ENCODE data around the gene AFMID. TPM values are rescaled to one million over a fixed set of nuclear protein-coding genes. Genes with fewer than 3 reads are reported as not detected.

Gene AFMID
- total RNA-seq, 2 donors from 2014 or later = 78.9 to 94.6 TPM

GRCh38 chr17:78175643-78175981 lies 11.6 kb upstream of the AFMID start:
- intact Hi-C loops (cut with DNase I) = no loop called here
- ATAC-seq (no peak), DNase-seq (no peak)
- TF ChIP-seq CTCF (IDR thresholded peaks at IDR 0.05) (no peak), POLR2A (IDR thresholded peaks at IDR 0.05) (no peak)
- H3K9me3 ChIP-seq = no peaks in the 10 kb centered on the region
- no peak overlapping the region for H3K4me3 ChIP-seq
- H3K4me1 ChIP-seq = peaks cover 66% of the 10 kb centered on the region
- H3K27ac ChIP-seq = peak overlapping the region; percentile 78 to 95 (median 88)
- H3K36me3 ChIP-seq (replicated peaks in 1 of 2; ENCODE audit: insufficient read depth in 1 of 2, low read depth in 2 of 2) = no peaks in the 10 kb centered on the region
- no peaks in the 10 kb centered on the region for H3K27me3 ChIP-seq
- 42 to 47% methylated on average over 11 to 14 of the region's 14 CpGs for WGBS, 2 donors

DNA sequence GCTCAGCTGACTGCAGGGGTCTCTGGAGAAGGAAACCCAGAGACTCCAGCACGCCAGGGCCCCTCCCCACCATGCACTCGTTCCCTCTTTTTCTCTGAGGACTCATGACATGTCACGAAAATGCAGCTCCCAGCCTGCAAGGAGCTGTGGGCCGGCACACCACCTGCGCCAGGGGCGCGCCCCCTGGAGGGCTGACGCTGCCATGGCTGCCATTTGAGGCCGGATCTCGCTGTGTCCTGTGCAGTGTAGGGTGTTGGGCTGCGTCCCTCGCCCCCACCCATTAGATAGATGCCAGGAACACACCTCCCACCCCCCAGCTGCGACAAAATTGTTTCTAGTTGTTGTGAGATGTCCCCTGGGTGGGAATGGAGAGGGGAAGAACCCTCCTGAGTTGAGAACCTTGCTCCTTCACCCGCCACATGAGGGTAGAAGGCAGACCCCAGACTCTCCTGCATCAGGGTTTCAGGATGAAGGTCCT lies 10.6 kb upstream of the AFMID start:
- Histone ChIP-seq H3K4me3 (no peak overlapping the region), H3K4me1 (peaks cover 58% of the 10 kb centered on the region), H3K36me3 (replicated peaks in 1 of 2; ENCODE audit: insufficient read depth in 1 of 2, low read depth in 2 of 2) (no peaks in the 10 kb centered on the region), H3K27ac (peak overlapping the region; percentile 19 to 95 (median 88)), H3K27me3 (no peaks in the 10 kb centered on the region), H3K9me3 (no peaks in the 10 kb centered on the region)
- intact Hi-C loops (cut with DNase I) = no loop called here
- no peak for TF ChIP-seq POLR2A (IDR thresholded peaks at IDR 0.05)
- peak; percentile 78 to 90 (median 82) for TF ChIP-seq CTCF (IDR thresholded peaks at IDR 0.05)
- peak; percentile 78 to 84 (median 82) for DNase-seq
- 11 to 20% methylated on average over 10 to 11 of the region's 14 CpGs for WGBS, 2 donors
- peak; percentile 28 for ATAC-seq

GRCh38 chr17:78179372-78179771 lies 7.8 kb upstream of the AFMID start:
- peak in 1 of 4 donors; percentile 56 for DNase-seq
- Histone ChIP-seq H3K27ac (no peak overlapping the region), H3K9me3 (no peaks in the 10 kb centered on the region), H3K36me3 (replicated peaks in 1 of 2; ENCODE audit: insufficient read depth in 1 of 2, low read depth in 2 of 2) (no peaks in the 10 kb centered on the region), H3K4me3 (no peak overlapping the region), H3K27me3 (no peaks in the 10 kb centered on the region), H3K4me1 (peaks cover 58% of the 10 kb centered on the region)
- TF ChIP-seq POLR2A (IDR thresholded peaks at IDR 0.05) (no peak), CTCF (IDR thresholded peaks at IDR 0.05) (no peak)
- intact Hi-C loops (cut with DNase I) = no loop called here
- 76 to 79% methylated on average over 7 to 16 of the region's 17 CpGs for WGBS, 2 donors
- no peak for ATAC-seq

GRCh38 chr17:78180083-78180482 lies 7.1 kb upstream of the AFMID start:
- intact Hi-C loops (cut with DNase I) = no loop called here
- Histone ChIP-seq H3K4me3 (no peak overlapping the region), H3K9me3 (no peaks in the 10 kb centered on the region), H3K4me1 (peaks cover 58% of the 10 kb centered on the region), H3K27me3 (no peaks in the 10 kb centered on the region), H3K36me3 (replicated peaks in 1 of 2; ENCODE audit: insufficient read depth in 1 of 2, low read depth in 2 of 2) (no peaks in the 10 kb centered on the region), H3K27ac (no peak overlapping the region)
- WGBS, 2 donors = 75 to 82% methylated on average over 14 of the region's 14 CpGs
- TF ChIP-seq POLR2A (IDR thresholded peaks at IDR 0.05) = no peak
- TF ChIP-seq CTCF (IDR thresholded peaks at IDR 0.05) = no peak
- no peak for DNase-seq
- ATAC-seq = no peak

- Histone ChIP-seq H3K4me3 (no peak overlapping the region), H3K4me1 (peaks cover 58% of the 10 kb centered on the region), H3K27ac (no peak overlapping the region), H3K9me3 (no peaks in the 10 kb centered on the region), H3K36me3 (replicated peaks in 1 of 2; ENCODE audit: insufficient read depth in 1 of 2, low read depth in 2 of 2) (no peaks in the 10 kb centered on the region), H3K27me3 (no peaks in the 10 kb centered on the region)
- TF ChIP-seq CTCF (IDR thresholded peaks at IDR 0.05) (no peak), POLR2A (IDR thresholded peaks at IDR 0.05) (no peak)
- intact Hi-C loops (cut with DNase I) = no loop called here
- ATAC-seq (no peak), DNase-seq (no peak)
- 74 to 78% methylated on average over 2 of the region's 2 CpGs for WGBS, 2 donors
These were observed 6.7 kb upstream of the AFMID start for GRCh38 chr17:78180508-78180907.

Data from body of pancreas (tissue), 4 donors.